T-helper 22 cell (primary cell): ENCODE results near the gene RGS12.

Source experiments
- DNase-seq: peaks from one replicate; pipeline ENCODE4 v3.0.0-alpha.2; 2020; ENCODE audit warnings: low read depth

Gene RGS12

GRCh38 chr4:3330707-3331106 lies 37.9 kb downstream of the RGS12 start:
- no peak for DNase-seq

GRCh38 chr4:3331511-3332394 lies 38.9 kb downstream of the RGS12 start:
- no peak for DNase-seq

GRCh38 chr4:3332498-3332897 lies 39.7 kb downstream of the RGS12 start:
- DNase-seq, result no peak

GRCh38 chr4:3334316-3334715 lies 41.5 kb downstream of the RGS12 start:
- DNase-seq, result no peak

- no peak for DNase-seq
Measured at GRCh38 chr4:3335385-3335784, 42.6 kb downstream of the RGS12 start.

- DNase-seq, result no peak
Measured at GRCh38 chr4:3335982-3336381, 43.2 kb downstream of the RGS12 start.

- no peak for DNase-seq
Measured at GRCh38 chr4:3336382-3337356, 43.8 kb downstream of the RGS12 start.

- DNase-seq, result no peak
Measured at GRCh38 chr4:3337357-3337732, 44.5 kb downstream of the RGS12 start.

GRCh38 chr4:3337811-3338210 lies 45.0 kb downstream of the RGS12 start:
- no peak for DNase-seq

- DNase-seq, result no peak
Measured at GRCh38 chr4:3338321-3338838, 45.6 kb downstream of the RGS12 start.

- DNase-seq, result no peak
Measured at GRCh38 chr4:3338976-3339531, 46.2 kb downstream of the RGS12 start.

GRCh38 chr4:3339577-3339976 lies 46.8 kb downstream of the RGS12 start:
- DNase-seq, result no peak

- DNase-seq, result no peak
Measured at GRCh38 chr4:3340038-3340699, 47.3 kb downstream of the RGS12 start.

- DNase-seq, result no peak
Measured at GRCh38 chr4:3340700-3341083, 47.9 kb downstream of the RGS12 start.

- DNase-seq, result no peak
Measured at GRCh38 chr4:3341760-3342159, 48.9 kb downstream of the RGS12 start.

GRCh38 chr4:3342182-3342854 lies 49.5 kb downstream of the RGS12 start:
- no peak for DNase-seq
